ENCODE results near the gene SLC10A1. TPM values are rescaled to one million over a fixed set of nuclear protein-coding genes. Genes with fewer than 3 reads are reported as not detected.

The SLC10A1 gene
- total and polyA plus RNA-seq, 2 donors (not counting 1 experiment from before 2014, with no cell fraction given): not detected

- DNase-seq (no peak), ATAC-seq (ENCODE audit: low read depth) (no peak)
- Histone ChIP-seq H2AFZ (ENCODE audit: insufficient read depth, low read depth, low read length, poor library complexity, severe bottlenecking) (no peak overlapping the region), H3K79me2 (ENCODE audit: control insufficient read depth, insufficient read depth, low read length) (no peaks in the 10 kb centered on the region), H3K27ac (ENCODE audit: low read length in 2 of 2) (no peak overlapping the region), H3K4me3 (ENCODE audit: control extremely low read depth in 1 of 5, extremely low read depth in 1 of 5, insufficient read depth in 1 of 5, low read depth in 2 of 5, low read length in 4 of 5) (no peak overlapping the region), H3K4me1 (ENCODE audit: control insufficient read depth in 2 of 2, insufficient read depth in 2 of 2, low read length in 2 of 2) (no peaks in the 10 kb centered on the region), H3K9ac (ENCODE audit: low read length) (no peak overlapping the region), H4K20me1 (ENCODE audit: control insufficient read depth, insufficient read depth, low read length, poor library complexity, severe bottlenecking) (no peaks in the 10 kb centered on the region), H3K27me3 (replicated peaks in 1 of 4; ENCODE audit: control extremely low read depth in 1 of 4, control insufficient read depth in 3 of 4, insufficient read depth in 4 of 4, low read length in 3 of 4) (peaks cover 0 to 25% (median 6%) of the 10 kb centered on the region in 4 experiments), H3K4me2 (replicated peaks; ENCODE audit: low read depth, low read length, poor library complexity, severe bottlenecking) (no peak overlapping the region), H3K9me3 (ENCODE audit: control extremely low read depth in 1 of 3, control insufficient read depth in 2 of 3, insufficient read depth in 1 of 3, low read length in 2 of 3) (no peaks in the 10 kb centered on the region), H3K36me3 (replicated peaks in 1 of 2; ENCODE audit: control extremely low read depth in 1 of 2, control insufficient read depth in 1 of 2, extremely low read depth in 1 of 2, insufficient read depth in 2 of 2, low read length in 1 of 2) (no peaks in the 10 kb centered on the region)
- no peaks in the 10 kb centered on the region for H3K4me1 Mint-ChIP-seq
- no peak overlapping the region for H3K4me3 Mint-ChIP-seq
- H3K9me3 Mint-ChIP-seq (ENCODE audit: insufficient read depth): no peaks in the 10 kb centered on the region
- H3K27me3 Mint-ChIP-seq: peaks cover 21% of the 10 kb centered on the region
- H3K27ac Mint-ChIP-seq: no peak overlapping the region
- TF ChIP-seq, protein P1, sequence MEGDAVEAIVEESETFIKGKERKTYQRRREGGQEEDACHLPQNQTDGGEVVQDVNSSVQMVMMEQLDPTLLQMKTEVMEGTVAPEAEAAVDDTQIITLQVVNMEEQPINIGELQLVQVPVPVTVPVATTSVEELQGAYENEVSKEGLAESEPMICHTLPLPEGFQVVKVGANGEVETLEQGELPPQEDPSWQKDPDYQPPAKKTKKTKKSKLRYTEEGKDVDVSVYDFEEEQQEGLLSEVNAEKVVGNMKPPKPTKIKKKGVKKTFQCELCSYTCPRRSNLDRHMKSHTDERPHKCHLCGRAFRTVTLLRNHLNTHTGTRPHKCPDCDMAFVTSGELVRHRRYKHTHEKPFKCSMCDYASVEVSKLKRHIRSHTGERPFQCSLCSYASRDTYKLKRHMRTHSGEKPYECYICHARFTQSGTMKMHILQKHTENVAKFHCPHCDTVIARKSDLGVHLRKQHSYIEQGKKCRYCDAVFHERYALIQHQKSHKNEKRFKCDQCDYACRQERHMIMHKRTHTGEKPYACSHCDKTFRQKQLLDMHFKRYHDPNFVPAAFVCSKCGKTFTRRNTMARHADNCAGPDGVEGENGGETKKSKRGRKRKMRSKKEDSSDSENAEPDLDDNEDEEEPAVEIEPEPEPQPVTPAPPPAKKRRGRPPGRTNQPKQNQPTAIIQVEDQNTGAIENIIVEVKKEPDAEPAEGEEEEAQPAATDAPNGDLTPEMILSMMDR (IDR thresholded peaks at IDR 0.05): no peak
- TF ChIP-seq EZH2 (IDR thresholded peaks at IDR 0.05; ENCODE audit: borderline replicate concordance, insufficient read depth, low read depth, low read length, poor library complexity, severe bottlenecking): no peak
- POLR2A ChIA-PET: no interaction called here
- CTCF ChIA-PET: interaction anchor here (1.2 kb wide), 1 partner anchor 27 kb away, joined by 5 read pairs; no protein-coding TSS in a partner anchor
- WGBS (ENCODE audit: insufficient coverage): 47% methylated on average over 2 of the region's 2 CpGs
- intact Hi-C loops (cut with micrococcal nuclease): no loop called here
Measured at GRCh38 chr14:69845050-69845581, 48.1 kb upstream of the SLC10A1 start.

DNA sequence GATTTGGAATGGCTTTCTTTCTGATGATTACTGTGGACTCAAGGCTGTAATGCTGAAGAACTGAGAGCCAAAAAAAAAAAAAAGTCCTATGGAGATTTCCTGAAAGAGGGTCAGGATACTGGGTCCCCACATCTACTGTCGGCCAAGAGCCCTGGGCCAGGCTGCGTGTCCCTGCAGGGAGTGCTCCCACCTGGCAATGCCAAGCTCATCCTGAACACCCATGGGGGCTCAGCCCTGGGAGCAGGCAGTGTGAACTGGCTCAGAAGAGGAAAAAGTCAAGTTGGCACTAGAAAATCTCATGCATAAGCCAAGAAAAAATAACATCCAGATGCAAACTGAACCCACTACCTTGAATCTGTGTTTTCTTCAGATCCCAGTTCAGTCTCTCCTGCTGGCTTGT lies 47.1 kb upstream of the SLC10A1 start:
- CTCF ChIA-PET: no interaction called here
- no peak for ATAC-seq (ENCODE audit: low read depth)

More for the DNA sequence above, 47.1 kb upstream of the SLC10A1 start:
- Mint-ChIP-seq H3K4me3 (no peak overlapping the region), H3K4me1 (no peaks in the 10 kb centered on the region), H3K9me3 (ENCODE audit: insufficient read depth) (no peaks in the 10 kb centered on the region), H3K27me3 (peaks cover 21% of the 10 kb centered on the region), H3K27ac (no peak overlapping the region)
- Histone ChIP-seq H3K4me2 (replicated peaks; ENCODE audit: low read depth, low read length, poor library complexity, severe bottlenecking) (no peak overlapping the region), H3K36me3 (replicated peaks in 1 of 2; ENCODE audit: control extremely low read depth in 1 of 2, control insufficient read depth in 1 of 2, extremely low read depth in 1 of 2, insufficient read depth in 2 of 2, low read length in 1 of 2) (no peaks in the 10 kb centered on the region), H2AFZ (ENCODE audit: insufficient read depth, low read depth, low read length, poor library complexity, severe bottlenecking) (no peak overlapping the region), H4K20me1 (ENCODE audit: control insufficient read depth, insufficient read depth, low read length, poor library complexity, severe bottlenecking) (no peaks in the 10 kb centered on the region), H3K27ac (ENCODE audit: low read length in 2 of 2) (no peak overlapping the region), H3K4me1 (ENCODE audit: control insufficient read depth in 2 of 2, insufficient read depth in 2 of 2, low read length in 2 of 2) (no peaks in the 10 kb centered on the region), H3K79me2 (ENCODE audit: control insufficient read depth, insufficient read depth, low read length) (no peaks in the 10 kb centered on the region), H3K4me3 (ENCODE audit: control extremely low read depth in 1 of 5, extremely low read depth in 1 of 5, insufficient read depth in 1 of 5, low read depth in 2 of 5, low read length in 4 of 5) (no peak overlapping the region), H3K9ac (ENCODE audit: low read length) (no peak overlapping the region), H3K9me3 (ENCODE audit: control extremely low read depth in 1 of 3, control insufficient read depth in 2 of 3, insufficient read depth in 1 of 3, low read length in 2 of 3) (no peaks in the 10 kb centered on the region), H3K27me3 (replicated peaks in 1 of 4; ENCODE audit: control extremely low read depth in 1 of 4, control insufficient read depth in 3 of 4, insufficient read depth in 4 of 4, low read length in 3 of 4) (peaks cover 0 to 25% (median 6%) of the 10 kb centered on the region in 4 experiments)
- POLR2A ChIA-PET: no interaction called here
- intact Hi-C loops (cut with micrococcal nuclease): no loop called here
- no peak for TF ChIP-seq EZH2 (IDR thresholded peaks at IDR 0.05; ENCODE audit: borderline replicate concordance, insufficient read depth, low read depth, low read length, poor library complexity, severe bottlenecking)
- TF ChIP-seq, protein P1 (IDR thresholded peaks at IDR 0.05): no peak
- 100% methylated on average over 1 of the region's 2 CpGs for WGBS (ENCODE audit: insufficient coverage)
- no peak for DNase-seq
